OCI-LY3 (cell line): ENCODE data around the gene GMCL2.

Source experiments
- EZH2phosphoT487 ChIP-seq: fragments of 200-600 bp; shearing (Covaris generic); IDR thresholded peaks from 2 replicates; pipeline ENCODE4 v1.6.1; 2018; ENCODE audit warnings: antibody characterized with exemption, mixed run types, low read depth
- TF ChIP-seq, protein P1 (sequence below): fragments of 200-600, 300-600 bp; sonication (generic); IDR thresholded peaks from 2 replicates; pipeline ENCODE4 v1.5.1; 2014; ENCODE audit warnings: antibody characterized with exemption, low read length, low read depth

DNA sequence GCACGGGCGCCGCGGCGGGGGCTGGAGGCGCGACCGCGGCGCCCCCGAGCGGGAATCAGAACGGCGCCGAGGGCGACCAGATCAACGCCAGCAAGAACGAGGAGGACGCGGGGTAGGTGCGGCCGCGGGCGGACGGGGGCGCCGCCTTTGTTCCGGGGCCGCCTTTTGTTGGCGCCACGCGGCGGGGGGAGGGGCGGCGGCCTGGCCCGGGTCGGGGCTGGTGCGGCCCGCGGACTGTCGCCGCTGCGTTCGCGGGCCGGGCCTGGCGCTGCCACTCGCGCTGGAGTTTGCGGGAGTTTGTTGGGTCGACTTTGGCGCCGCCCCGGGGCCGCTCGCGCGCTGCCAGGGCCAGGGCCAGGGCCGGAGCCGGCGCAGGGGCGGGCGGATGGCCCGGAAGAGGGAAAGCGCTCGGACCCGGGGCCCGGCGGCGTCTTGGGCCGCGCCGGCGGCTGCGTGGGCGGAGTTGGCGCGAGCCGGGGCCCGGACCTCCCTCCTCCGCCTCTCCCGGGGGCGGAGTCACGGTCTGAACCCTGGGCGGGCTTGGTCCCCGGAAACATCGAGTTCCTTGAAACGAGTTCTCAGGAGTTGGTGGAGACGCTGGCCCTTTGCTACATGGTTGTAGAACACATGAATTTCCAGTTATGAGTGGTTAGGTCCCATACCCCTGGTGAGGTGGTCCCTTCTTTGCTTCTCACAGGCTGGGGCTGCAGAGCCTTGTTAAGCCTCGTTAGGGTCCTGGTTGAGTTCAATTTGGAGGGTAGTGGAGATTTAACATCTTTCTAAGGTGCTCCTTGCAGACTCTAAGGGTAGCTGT lies 18.0 kb upstream of the GMCL2 start:
- TF ChIP-seq, protein P1, sequence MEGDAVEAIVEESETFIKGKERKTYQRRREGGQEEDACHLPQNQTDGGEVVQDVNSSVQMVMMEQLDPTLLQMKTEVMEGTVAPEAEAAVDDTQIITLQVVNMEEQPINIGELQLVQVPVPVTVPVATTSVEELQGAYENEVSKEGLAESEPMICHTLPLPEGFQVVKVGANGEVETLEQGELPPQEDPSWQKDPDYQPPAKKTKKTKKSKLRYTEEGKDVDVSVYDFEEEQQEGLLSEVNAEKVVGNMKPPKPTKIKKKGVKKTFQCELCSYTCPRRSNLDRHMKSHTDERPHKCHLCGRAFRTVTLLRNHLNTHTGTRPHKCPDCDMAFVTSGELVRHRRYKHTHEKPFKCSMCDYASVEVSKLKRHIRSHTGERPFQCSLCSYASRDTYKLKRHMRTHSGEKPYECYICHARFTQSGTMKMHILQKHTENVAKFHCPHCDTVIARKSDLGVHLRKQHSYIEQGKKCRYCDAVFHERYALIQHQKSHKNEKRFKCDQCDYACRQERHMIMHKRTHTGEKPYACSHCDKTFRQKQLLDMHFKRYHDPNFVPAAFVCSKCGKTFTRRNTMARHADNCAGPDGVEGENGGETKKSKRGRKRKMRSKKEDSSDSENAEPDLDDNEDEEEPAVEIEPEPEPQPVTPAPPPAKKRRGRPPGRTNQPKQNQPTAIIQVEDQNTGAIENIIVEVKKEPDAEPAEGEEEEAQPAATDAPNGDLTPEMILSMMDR, result no peak
- TF ChIP-seq EZH2phosphoT487, result no peak
